Measurements from ENCODE around the gene NUTM2F. TPM values are rescaled to one million over a fixed set of nuclear protein-coding genes. Genes with fewer than 3 reads are reported as not detected.
"Not testable (repeated sequence)": the region's sequence is repeated elsewhere in the genome, so short reads cannot be mapped to it uniquely, and the experiment has no call there.

Gene NUTM2F
- not detected for total RNA-seq

- 70% methylated on average over 1 of the region's 5 CpGs; no CpG with 5 or more reads in 1 of the 2 donors for WGBS, 2 donors (ENCODE audit: low coverage in 1 of 2)
- DNase-seq; in situ Hi-C loops (cut with MboI; ENCODE audit: low pct_ligation_motif_present in 1 of 4, low pct_unique_long_range_greater_than_20kb in 1 of 4, low sequenced_read_pairs in 3 of 4); H3K9me3 ChIP-seq; H3K27ac ChIP-seq; H3K27me3 ChIP-seq; H3K36me3 ChIP-seq; H3K4me1 ChIP-seq; H3K4me3 ChIP-seq; intact Hi-C loops (cut with DNase I; ENCODE audit: low total_unique reads): not testable (repeated sequence)
Observed at GRCh38 chr9:94328544-94328943, at the start of gene NUTM2F. TSS of gene NUTM2F (minus strand) at chr9:94328644. CDS start at chr9:94328623, 21 bp downstream.

GRCh38 chr9:94375197-94375596, 46.8 kb upstream of the NUTM2F start:
- H3K9me3 ChIP-seq; in situ Hi-C loops (cut with MboI; ENCODE audit: low pct_ligation_motif_present in 1 of 4, low pct_unique_long_range_greater_than_20kb in 1 of 4, low sequenced_read_pairs in 3 of 4); intact Hi-C loops (cut with DNase I; ENCODE audit: low total_unique reads); H3K36me3 ChIP-seq; H3K4me1 ChIP-seq; H3K27me3 ChIP-seq: not testable (repeated sequence)
- Histone ChIP-seq H3K27ac (peak overlapping the region; percentile 80 to 92 (median 90)), H3K4me3 (peak overlapping the region in 3 of 4 donors; percentile 59 to 69 (median 61))
- peak in 2 of 3 donors; percentile 15 to 37 for TF ChIP-seq POLR2AphosphoS5 (IDR thresholded peaks at IDR 0.05)
- TF ChIP-seq POLR2A (IDR thresholded peaks at IDR 0.05), result peak; percentile 47
- WGBS, 2 donors (ENCODE audit: low coverage in 1 of 2), result 0 to 1% methylated on average over 1 to 16 of the region's 19 CpGs
- DNase-seq, result peak; percentile 13

GRCh38 chr9:94374176-94375056, 46.0 kb upstream of the NUTM2F start:
- H3K36me3 ChIP-seq; H3K9me3 ChIP-seq; in situ Hi-C loops (cut with MboI; ENCODE audit: low pct_ligation_motif_present in 1 of 4, low pct_unique_long_range_greater_than_20kb in 1 of 4, low sequenced_read_pairs in 3 of 4); H3K4me1 ChIP-seq; intact Hi-C loops (cut with DNase I; ENCODE audit: low total_unique reads); H3K27me3 ChIP-seq: not testable (repeated sequence)
- Histone ChIP-seq H3K4me3 (peak overlapping the region; percentile 51 to 69 (median 60)), H3K27ac (peak overlapping the region; percentile 80 to 92 (median 90))
- TF ChIP-seq POLR2A (IDR thresholded peaks at IDR 0.05), result peak; percentile 63
- peak; percentile 81 to 89 (median 87) for TF ChIP-seq POLR2AphosphoS5 (IDR thresholded peaks at IDR 0.05)
- peak; percentile 94 for DNase-seq
- 0 to 1% methylated on average over 2 to 36 of the region's 106 CpGs for WGBS, 2 donors (ENCODE audit: low coverage in 1 of 2)

- intact Hi-C loops (cut with DNase I; ENCODE audit: low total_unique reads); H3K36me3 ChIP-seq; H3K9me3 ChIP-seq; DNase-seq; H3K4me1 ChIP-seq; H3K27me3 ChIP-seq; in situ Hi-C loops (cut with MboI; ENCODE audit: low pct_ligation_motif_present in 1 of 4, low pct_unique_long_range_greater_than_20kb in 1 of 4, low sequenced_read_pairs in 3 of 4): not testable (repeated sequence)
- H3K27ac ChIP-seq, result peak overlapping the region; percentile 80 to 92 (median 90)
- WGBS, 2 donors (ENCODE audit: low coverage in 1 of 2), result 0 to 41% methylated on average over 1 to 7 of the region's 11 CpGs
- peak overlapping the region in 3 of 4 donors; percentile 59 to 69 (median 61) for H3K4me3 ChIP-seq
Observed at GRCh38 chr9:94373779-94374175, 45.3 kb upstream of the NUTM2F start.

GRCh38 chr9:94370266-94370665, 41.8 kb upstream of the NUTM2F start:
- H3K4me1 ChIP-seq; H3K4me3 ChIP-seq; H3K9me3 ChIP-seq; in situ Hi-C loops (cut with MboI; ENCODE audit: low pct_ligation_motif_present in 1 of 4, low pct_unique_long_range_greater_than_20kb in 1 of 4, low sequenced_read_pairs in 3 of 4); H3K27ac ChIP-seq; H3K27me3 ChIP-seq; H3K36me3 ChIP-seq; intact Hi-C loops (cut with DNase I; ENCODE audit: low total_unique reads): not testable (repeated sequence)
- WGBS, 2 donors (ENCODE audit: low coverage in 1 of 2), result 49 to 64% methylated on average over 3 of the region's 3 CpGs
- DNase-seq, result peak; percentile 9

- intact Hi-C loops (cut with DNase I; ENCODE audit: low total_unique reads), result not testable (repeated sequence)
Observed at GRCh38 chr9:94364093-94364614, 35.7 kb upstream of the NUTM2F start.

GRCh38 chr9:94357158-94357557, 28.7 kb upstream of the NUTM2F start:
- H3K4me3 ChIP-seq; H3K4me1 ChIP-seq; H3K36me3 ChIP-seq; DNase-seq; intact Hi-C loops (cut with DNase I; ENCODE audit: low total_unique reads); H3K9me3 ChIP-seq; in situ Hi-C loops (cut with MboI; ENCODE audit: low pct_ligation_motif_present in 1 of 4, low pct_unique_long_range_greater_than_20kb in 1 of 4, low sequenced_read_pairs in 3 of 4); H3K27ac ChIP-seq; H3K27me3 ChIP-seq: not testable (repeated sequence)
- WGBS, 2 donors (ENCODE audit: low coverage in 1 of 2), result no CpG with 5 or more reads among the region's 1 CpG

More at GRCh38 chr9:94364093-94364614, 35.7 kb upstream of the NUTM2F start:
- DNase-seq; H3K27me3 ChIP-seq; H3K36me3 ChIP-seq; H3K4me3 ChIP-seq; H3K9me3 ChIP-seq; H3K4me1 ChIP-seq; H3K27ac ChIP-seq; in situ Hi-C loops (cut with MboI; ENCODE audit: low pct_ligation_motif_present in 1 of 4, low pct_unique_long_range_greater_than_20kb in 1 of 4, low sequenced_read_pairs in 3 of 4): not testable (repeated sequence)
- 70% methylated on average over 1 of the region's 2 CpGs; no CpG with 5 or more reads in 1 of the 2 donors for WGBS, 2 donors (ENCODE audit: low coverage in 1 of 2)

- H3K27ac ChIP-seq; H3K9me3 ChIP-seq; H3K36me3 ChIP-seq; DNase-seq; H3K27me3 ChIP-seq; H3K4me3 ChIP-seq; intact Hi-C loops (cut with DNase I; ENCODE audit: low total_unique reads); H3K4me1 ChIP-seq; in situ Hi-C loops (cut with MboI; ENCODE audit: low pct_ligation_motif_present in 1 of 4, low pct_unique_long_range_greater_than_20kb in 1 of 4, low sequenced_read_pairs in 3 of 4): not testable (repeated sequence)
- no CpG with 5 or more reads among the region's 4 CpGs for WGBS, 2 donors (ENCODE audit: low coverage in 1 of 2)
Observed at GRCh38 chr9:94351901-94352723, 23.7 kb upstream of the NUTM2F start.

- H3K27me3 ChIP-seq; in situ Hi-C loops (cut with MboI; ENCODE audit: low pct_ligation_motif_present in 1 of 4, low pct_unique_long_range_greater_than_20kb in 1 of 4, low sequenced_read_pairs in 3 of 4); H3K27ac ChIP-seq; H3K9me3 ChIP-seq; DNase-seq; H3K4me1 ChIP-seq; H3K36me3 ChIP-seq; intact Hi-C loops (cut with DNase I; ENCODE audit: low total_unique reads); H3K4me3 ChIP-seq: not testable (repeated sequence)
- WGBS, 2 donors (ENCODE audit: low coverage in 1 of 2), result no CpG with 5 or more reads among the region's 3 CpGs
Observed at GRCh38 chr9:94348754-94349153, 20.3 kb upstream of the NUTM2F start.

GRCh38 chr9:94347451-94347850, 19.0 kb upstream of the NUTM2F start:
- H3K27me3 ChIP-seq; H3K27ac ChIP-seq; DNase-seq; H3K4me3 ChIP-seq; H3K9me3 ChIP-seq; in situ Hi-C loops (cut with MboI; ENCODE audit: low pct_ligation_motif_present in 1 of 4, low pct_unique_long_range_greater_than_20kb in 1 of 4, low sequenced_read_pairs in 3 of 4); intact Hi-C loops (cut with DNase I; ENCODE audit: low total_unique reads); H3K36me3 ChIP-seq; H3K4me1 ChIP-seq: not testable (repeated sequence)
- whole genome bisulfite sequencing, 2 donors (ENCODE audit: low coverage in 1 of 2), result 88 to 93% methylated on average over 5 to 16 of the region's 16 CpGs

Measured in transverse colon (tissue), 4 donors.